NCI-H1694 treated with DMSO at 0.1 percent for 48 hours (cell line): ENCODE measurements around the gene ZNF805.
"Not testable (repeated sequence)": the region's sequence is repeated elsewhere in the genome, so short reads cannot be mapped to it uniquely, and the experiment has no call there.

ENCODE experiments used
- DNase-seq: peaks from one replicate; lab custom pipeline; 2025; lab: John Stamatoyannopoulos, UW

Gene ZNF805

DNA sequence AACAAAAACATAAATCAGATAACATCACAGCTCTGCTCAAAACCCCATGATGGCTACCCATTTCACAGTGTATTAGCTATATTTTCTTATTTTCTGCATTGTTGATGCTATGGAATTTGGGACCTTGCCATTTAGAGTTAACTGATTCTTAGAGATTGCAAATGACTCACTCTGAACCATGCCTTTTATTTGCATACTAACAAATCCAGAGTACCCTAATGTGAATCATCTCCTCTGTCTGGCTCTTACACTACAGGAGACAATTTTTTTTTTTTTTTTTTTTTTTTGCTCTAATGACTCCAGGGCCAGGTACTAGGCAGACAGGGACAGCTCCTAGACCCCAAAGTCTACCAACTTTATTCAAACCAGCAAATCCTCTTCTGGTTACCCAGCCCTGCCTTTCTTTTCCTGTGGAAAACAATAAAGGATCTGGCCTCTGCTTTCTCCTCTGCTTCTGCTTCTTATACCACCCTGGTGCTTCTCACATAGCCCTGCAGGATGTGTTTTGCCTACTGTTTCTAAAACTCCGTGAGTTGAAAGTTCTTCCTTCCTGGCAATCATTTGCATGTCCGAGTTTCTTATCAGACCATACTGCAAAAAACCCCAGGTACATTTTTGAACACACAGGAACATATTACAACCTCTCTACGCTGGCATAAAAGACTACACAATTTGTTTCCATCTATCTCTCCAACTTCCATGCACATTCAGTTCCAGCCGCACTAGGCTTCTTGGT is 29.3 kb downstream of the ZNF805 start:
- no peak for DNase-seq

DNA sequence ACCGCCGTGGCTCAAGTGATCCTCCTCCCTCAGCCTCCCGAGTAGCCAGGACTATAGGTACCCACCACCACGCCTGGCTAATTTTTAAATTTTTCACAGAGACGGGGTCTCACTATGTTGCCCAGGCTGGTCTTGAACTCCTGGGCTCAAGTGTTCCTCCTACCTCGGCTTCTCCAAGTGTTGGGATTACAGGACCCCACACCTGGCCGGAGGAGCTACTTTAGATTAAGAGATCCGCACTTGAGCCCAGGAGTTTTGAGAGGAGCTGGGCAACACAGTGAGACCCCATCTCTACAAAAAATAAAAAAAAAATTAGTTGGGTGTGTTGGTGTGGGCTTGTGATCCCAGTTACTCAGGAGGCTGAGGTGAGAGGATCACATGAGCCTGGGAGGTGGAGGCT is 30.8 kb downstream of the ZNF805 start:
- no peak for DNase-seq

DNA sequence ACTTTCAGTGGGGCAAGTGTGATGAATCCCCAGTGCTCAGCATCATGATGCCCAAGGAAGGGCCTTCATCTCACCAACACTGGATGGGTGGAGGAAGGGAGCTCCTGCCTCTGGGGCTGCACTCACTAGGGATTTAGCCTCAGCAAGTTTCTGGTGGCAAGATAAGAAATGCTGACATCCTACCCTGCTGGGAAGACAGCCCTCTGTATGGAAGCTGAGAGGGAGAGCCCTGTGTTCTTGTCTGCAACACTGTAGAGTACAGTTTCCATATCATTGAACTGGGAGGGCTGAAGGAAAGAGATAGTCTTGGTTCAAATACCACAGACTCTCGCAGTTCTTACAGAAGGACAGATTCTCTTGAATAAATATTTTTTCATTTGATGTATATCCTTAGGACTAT is 32.6 kb downstream of the ZNF805 start:
- DNase-seq: no peak

DNA sequence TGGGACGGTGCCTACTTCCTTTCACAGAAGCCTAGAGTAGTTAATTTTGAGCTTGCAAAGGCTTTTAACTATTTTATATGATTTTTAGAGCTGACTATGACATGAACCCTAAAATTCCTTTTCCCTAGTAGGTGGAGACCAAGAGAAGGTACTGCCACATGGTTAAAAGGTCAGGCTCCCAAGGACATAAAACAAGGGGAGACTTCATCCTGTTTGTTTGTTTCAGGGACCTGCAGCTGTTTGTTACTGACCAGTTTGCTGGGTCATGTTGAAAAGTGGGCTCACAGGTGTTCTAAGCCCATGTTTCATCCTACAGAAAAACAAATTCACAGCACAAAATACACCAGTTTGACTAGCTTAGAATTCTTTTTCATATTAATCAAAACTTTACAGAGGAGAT is 36.0 kb downstream of the ZNF805 start:
- no peak for DNase-seq

DNA sequence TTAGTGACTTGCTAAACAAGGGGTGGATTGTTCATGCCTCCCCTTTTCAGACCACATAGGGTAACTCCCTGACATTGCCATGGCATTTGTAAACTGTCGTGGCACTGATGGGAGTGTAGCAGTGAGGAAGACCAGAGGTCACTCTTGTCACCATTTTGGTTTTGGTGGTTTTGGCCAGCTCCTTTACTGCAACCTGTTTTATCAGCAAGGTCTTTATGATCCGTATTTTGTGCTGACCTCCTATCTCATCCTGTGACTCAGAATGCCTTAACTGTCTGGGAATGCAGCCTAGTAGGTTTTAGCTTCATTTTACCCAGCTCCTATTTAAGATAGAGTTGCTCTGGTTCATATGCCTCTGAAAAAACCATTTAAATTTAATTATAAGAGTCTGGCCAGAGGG is 38.0 kb downstream of the ZNF805 start:
- DNase-seq: not testable (repeated sequence)

DNA sequence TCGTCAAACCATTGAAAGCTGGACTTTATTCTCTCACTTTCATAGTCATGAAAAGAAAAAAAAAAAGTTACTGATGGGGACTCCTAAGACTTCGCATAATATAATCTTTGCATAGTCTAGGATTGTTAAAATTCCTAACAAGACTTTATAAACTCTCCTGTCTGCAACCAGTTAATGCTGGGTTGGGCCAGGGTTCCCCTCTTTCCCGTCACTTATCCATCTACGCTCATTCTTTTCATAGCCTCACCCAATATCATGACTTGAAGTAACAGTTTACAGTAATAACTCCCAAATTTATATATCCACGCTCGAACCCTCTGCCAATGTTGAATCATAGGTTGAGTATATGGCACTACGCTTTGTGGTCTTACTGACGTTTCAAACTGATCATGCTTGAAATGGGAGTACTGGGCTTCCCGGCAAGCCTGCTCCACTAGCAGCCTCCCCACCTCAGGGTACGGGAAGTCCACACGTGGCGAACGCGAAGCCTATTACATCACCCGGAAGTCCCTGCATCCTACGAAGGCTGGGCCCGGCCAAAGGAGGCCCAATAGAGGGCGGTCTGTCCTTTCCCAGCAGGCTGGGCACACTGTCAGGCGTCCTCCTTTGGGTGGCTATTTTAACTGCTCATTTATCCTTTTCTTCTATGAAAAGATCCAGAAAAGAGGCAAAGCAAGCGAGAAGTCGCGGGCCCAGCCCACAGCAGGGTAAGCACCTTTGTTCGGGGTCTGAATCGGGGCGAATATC is 39.2 kb downstream of the ZNF805 start:
- peak; percentile 82 for DNase-seq

DNA sequence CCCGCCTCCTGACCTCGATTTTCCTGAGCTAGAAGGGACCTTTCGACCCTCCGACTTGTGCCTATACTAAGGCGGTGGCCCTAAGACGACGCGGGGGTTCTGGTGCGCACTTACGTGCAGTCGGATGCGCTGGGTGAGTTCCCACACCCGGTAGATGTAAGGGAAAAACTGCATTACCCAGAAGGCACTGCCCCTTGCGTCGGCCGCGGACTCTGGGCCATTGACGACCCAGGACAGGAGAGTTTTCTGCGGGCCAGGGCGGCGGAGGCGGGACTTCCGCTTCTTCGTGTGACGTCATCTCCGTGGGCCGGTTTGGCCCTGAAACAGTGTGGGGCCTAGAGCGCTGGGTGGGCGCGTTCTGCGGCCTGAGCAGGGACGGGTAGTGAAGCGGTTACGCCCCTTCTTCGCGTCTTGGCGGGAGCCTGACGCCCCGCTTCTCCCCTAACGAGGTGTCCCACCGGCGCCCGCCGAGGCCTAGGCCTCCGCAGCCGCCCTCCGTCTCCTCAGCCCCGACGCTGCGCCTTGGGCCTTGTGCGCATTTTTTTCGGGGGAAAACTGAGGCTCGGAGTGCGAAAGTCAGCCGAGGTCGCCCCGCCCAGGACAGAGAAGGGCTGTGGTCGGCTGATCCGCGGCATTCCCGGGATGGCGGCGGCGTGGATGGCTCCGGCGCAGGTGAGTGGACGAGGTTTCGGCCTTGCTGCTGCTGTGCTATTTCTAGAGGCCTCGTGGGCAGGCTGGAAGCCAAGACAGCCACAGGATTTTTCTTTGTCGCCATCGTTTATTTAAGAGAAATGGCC is 39.9 kb downstream of the ZNF805 start, which contains the start of gene ZNF460:
ZNF460 (plus strand) TSS at position 321 of the 797 bp plus-strand sequence; CDS start at position 643, 322 bp downstream.
- peak; percentile 94 for DNase-seq

DNA sequence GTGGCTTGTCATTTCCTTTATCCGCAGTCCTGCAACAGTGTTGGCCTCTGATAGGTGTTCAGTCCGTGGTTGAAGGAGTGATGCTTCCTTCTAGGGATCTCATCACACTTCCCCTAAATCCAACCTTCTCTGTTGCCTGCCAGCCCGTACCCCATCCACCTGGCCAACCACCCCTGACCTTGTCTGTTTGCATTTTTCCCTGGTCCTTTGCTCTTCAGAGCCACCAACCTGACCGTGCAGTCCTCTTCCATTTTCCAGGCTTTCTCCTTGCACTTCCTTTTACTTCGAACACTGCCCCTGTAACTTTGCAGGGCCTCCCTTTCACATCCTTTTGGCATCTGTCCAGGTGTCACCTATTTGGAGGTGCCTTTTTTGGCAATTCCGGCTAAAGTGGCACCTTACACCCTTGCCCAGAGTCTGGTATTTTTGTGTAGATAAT is 40.5 kb downstream of the ZNF805 start:
- DNase-seq: no peak

DNA sequence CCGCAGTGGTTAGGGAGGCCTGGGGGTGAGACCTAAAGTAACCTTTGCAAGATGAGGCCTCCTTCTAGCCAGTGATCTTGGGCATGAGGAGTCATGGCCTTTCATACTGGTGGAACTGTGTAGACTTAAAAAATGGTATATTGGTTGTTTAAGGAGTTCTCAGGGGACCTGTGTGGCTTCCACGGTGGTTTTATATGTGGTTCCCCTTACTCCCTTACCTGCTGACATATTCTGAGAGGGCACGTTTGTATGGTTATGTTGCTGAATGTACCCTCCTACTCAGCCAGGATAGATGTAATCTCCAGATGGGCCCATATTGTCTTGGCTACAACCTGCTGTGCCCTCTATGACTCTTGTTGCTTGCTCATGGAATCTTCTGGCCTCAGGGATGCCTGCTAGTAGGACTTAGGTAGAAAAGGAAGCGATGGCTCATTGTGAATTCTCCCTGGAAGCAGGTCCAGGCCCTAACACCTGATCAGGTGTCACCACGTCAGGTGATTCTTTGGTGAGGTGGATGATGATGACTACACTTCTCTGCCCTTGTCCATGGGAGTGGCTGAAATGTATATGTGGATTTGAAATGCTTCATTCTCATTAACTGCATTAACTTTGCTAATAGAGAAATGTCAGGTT is 41.7 kb downstream of the ZNF805 start:
- DNase-seq: no peak

DNA sequence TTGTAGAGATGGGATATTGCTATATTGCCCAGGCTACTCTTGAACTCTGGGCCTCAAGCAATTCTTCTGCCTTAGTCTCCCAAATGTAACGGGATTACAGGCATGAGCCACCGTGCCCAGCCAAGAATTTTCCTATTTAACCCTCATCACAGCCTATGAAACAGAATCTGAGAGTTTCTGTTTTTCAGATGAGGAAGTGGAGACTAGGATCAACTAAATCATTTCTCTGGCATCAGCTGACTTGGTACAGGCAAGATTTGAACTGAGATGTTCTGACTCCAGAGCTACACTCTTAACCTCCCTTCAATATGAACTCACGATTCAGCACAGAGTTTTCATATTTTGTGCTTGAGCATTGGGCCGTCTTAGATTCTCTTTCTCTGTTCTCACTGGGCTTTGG is 47.9 kb downstream of the ZNF805 start:
- DNase-seq: no peak

DNA sequence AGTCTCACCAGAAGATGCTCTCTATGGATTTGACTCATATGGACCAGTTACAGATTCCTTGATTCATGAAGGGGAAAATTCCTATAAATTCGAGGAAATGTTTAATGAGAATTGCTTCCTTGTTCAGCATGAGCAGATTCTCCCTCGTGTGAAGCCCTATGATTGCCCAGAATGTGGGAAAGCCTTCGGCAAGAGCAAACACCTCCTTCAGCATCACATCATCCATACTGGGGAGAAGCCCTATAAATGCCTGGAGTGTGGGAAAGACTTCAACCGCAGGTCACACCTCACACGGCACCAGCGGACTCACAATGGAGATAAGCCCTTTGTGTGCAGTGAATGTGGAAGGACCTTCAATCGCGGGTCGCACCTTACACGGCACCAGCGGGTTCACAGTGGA is 50.5 kb downstream of the ZNF805 start:
- DNase-seq: no peak

DNA sequence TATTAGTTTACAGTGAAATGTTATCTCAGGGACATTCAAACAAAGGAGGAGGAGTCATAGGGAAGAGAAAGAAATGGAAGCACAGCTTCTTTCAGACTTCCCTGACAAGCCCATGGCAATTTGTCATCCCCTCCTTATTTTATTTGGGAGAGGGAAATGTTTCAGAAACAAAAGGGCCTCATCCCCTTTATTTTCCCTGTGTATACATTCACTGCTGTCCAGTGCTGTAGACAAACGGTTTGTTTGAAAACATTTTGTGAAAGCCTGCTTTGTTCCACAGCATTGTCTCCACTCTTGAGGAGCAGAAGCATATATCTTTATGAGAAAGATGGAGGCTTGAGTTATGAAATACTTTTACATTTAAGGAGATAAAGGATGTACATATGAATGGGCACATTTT is 52.1 kb downstream of the ZNF805 start:
- no peak for DNase-seq

DNA sequence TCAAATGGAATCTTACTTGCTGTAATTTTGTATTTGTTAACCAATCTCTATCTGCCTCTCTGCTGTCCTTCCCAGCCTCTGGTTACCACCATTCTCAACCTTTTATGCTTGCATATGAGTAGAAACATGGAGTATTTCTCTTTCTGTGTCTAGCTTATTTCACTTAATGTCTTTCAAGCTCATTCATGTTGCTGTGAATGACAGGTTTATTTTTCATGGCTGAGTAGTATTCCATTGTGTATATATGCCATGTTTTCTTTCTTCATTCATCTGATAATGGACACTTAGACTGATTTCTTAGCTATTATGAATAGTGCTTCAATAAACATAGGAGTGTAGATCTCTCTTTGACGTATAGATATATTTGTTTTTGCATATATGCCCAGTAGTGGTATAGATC is 53.3 kb downstream of the ZNF805 start:
- DNase-seq: no peak

DNA sequence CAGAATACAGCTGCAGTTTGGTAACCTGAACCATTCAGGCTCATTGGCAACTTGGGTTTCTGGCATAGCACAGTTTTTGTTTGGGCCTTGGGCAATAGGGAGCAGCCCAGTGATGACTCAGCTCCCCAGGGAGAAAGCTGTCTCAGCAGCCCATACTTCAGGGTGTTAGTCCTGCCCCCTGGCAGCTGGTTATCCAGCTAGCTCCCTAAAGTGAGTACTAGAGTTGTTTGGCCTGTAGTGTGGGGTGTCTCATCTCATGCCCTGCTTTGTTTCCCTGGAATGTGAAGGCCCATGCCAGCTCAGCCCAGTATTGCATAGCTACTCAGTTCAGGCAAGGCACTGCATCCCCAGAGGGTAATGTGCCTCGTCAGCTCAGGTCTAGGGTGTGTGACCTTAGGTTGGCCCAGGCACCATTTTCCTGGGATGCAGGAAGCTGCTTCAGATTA is 61.6 kb downstream of the ZNF805 start:
- DNase-seq: no peak

DNA sequence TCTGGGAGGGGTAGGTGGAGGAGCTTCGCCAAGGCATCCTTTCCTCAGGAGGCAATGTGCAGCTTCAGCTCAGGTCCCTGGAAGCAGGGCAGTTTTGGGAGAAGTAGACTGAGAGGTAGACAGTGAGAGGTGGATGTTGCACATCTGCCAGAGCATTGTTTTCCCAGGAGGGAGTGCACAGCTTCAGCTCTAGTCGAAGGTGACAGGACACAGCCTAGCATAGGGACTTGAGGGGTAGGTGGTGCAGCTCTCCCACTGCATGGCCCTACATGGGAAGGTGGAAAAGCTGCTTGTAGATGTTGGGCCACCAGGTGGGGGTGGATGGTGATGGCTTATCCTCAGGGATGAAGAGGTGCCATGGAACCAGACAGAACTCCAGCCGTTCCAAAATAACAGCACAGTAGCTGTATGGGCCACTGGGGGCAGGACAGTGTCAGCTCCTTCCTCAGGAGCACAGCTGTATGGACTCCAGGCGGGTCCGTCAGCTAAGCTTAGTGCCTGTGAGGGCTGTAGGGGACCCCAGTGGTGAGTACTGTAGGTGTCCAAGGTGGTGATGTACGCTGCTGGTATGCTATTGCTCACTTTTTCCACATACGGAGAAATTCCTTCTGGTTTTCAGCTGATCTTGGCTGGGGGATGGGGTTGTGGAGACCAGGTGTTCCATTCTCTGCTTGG is 62.4 kb downstream of the ZNF805 start:
- no peak for DNase-seq
